CD8-positive, alpha-beta memory T cell (primary cell): ENCODE results near the gene ATP6V0A1. TPM values are rescaled to one million over a fixed set of nuclear protein-coding genes. Genes with fewer than 3 reads are reported as not detected.
A peak's percentile ranks its signal among the peaks of the same experiment; 100 is the strongest.
"Not testable (repeated sequence)": the region's sequence is repeated elsewhere in the genome, so short reads cannot be mapped to it uniquely, and the experiment has no call there.

Experiments
- CTCF ChIA-PET: fragments of 350-600 bp; sonication (Branson Sonifier 250); formaldehyde crosslinking; loops from one replicate; lab custom pipeline; 2021; ENCODE audit warnings: antibody characterized with exemption; lab: Charles Lee
- POLR2A ChIA-PET: fragments of 350-600 bp; sonication (Branson Sonifier 250); formaldehyde crosslinking; loops from one replicate; lab custom pipeline; 2021; ENCODE audit warnings: antibody characterized with exemption; lab: Charles Lee
- DNase-seq, 5 donors: peaks; one replicate each; pipeline versions ENCODE4 v3.0.0 to v3.0.0-alpha.2; 2020 to 2022; ENCODE audit warnings: mixed read lengths in 1 of 5
- H3K27ac ChIP-seq: one replicate; pipeline ENCODE4 v1.7.0; 2013; ENCODE audit warnings: low read depth, mild to moderate bottlenecking, low read length, moderate library complexity
- H3K27me3 ChIP-seq: 2 replicates; pipeline ENCODE4 v1.7.0; 2013; ENCODE audit warnings: low read length, mild to moderate bottlenecking; ENCODE audit not compliant: insufficient read depth, poor library complexity, severe bottlenecking
- H3K36me3 ChIP-seq: 2 replicates; pipeline ENCODE4 v1.7.0; 2013; ENCODE audit warnings: mild to moderate bottlenecking, low read length, moderate library complexity; ENCODE audit not compliant: insufficient read depth
- H3K4me1 ChIP-seq: 2 replicates; pipeline ENCODE4 v1.7.0; 2013; ENCODE audit warnings: mild to moderate bottlenecking, low read length, moderate library complexity; ENCODE audit not compliant: insufficient read depth
- H3K4me3 ChIP-seq: 2 replicates; pipeline ENCODE4 v1.7.0; 2013; ENCODE audit warnings: mild to moderate bottlenecking, low read length
- H3K9me3 ChIP-seq: 2 replicates; pipeline ENCODE4 v1.7.0; 2013; ENCODE audit warnings: mild to moderate bottlenecking, low read length
- H3K27ac Mint-ChIP-seq, 8 donors: one replicate each; pipeline ENCODE4 v1.8.0; 2020 to 2021; ENCODE audit warnings: mixed read lengths in 8 of 8, mild to moderate bottlenecking in 6 of 8, inconsistent platforms in 3 of 8, moderate library complexity in 3 of 8
- H3K27me3 Mint-ChIP-seq, 2 donors: one replicate each; pipeline ENCODE4 v1.8.0; 2020 to 2021; ENCODE audit warnings: mixed read lengths in 2 of 2, mild to moderate bottlenecking in 1 of 2, moderate library complexity in 1 of 2
- H3K36me3 Mint-ChIP-seq, 3 donors: one replicate each; pipeline ENCODE4 v1.8.0; 2020 to 2021; ENCODE audit warnings: mixed read lengths in 3 of 3, inconsistent platforms in 1 of 3, mild to moderate bottlenecking in 1 of 3
- H3K4me1 Mint-ChIP-seq, 3 donors: one replicate each; pipeline ENCODE4 v1.8.0; 2020 to 2021; ENCODE audit warnings: mixed read lengths in 3 of 3, inconsistent platforms in 1 of 3, mild to moderate bottlenecking in 1 of 3
- H3K4me3 Mint-ChIP-seq, 7 donors: one replicate each; pipeline ENCODE4 v1.8.0; 2020 to 2021; ENCODE audit warnings: mixed read lengths in 7 of 7, mild to moderate bottlenecking in 6 of 7, moderate library complexity in 4 of 7, inconsistent platforms in 2 of 7
- H3K9me3 Mint-ChIP-seq, 5 donors: one replicate each; pipeline ENCODE4 v1.8.0; 2020 to 2022; ENCODE audit warnings: mixed read lengths in 5 of 5, mild to moderate bottlenecking in 3 of 5, moderate library complexity in 2 of 5, inconsistent platforms in 1 of 5
- polyA plus RNA-seq: library from polyadenylated mRNA; unstranded; fragments of 300-500 nt; fragmentation: Illumina TruSeq; gene quantifications from one replicate; pipeline ENCODE4 v1.2.3, GENCODE V29; 2021
- total RNA-seq, 2 experiments: library from RNA; stranded (reverse); gene quantifications; one replicate each; pipeline ENCODE4 v1.2.3, GENCODE V29; 2021

The ATP6V0A1 gene
- total and polyA plus RNA-seq, 3 experiments from 2014 or later: 3.0 to 5.5 (median 3.6) TPM

GRCh38 chr17:42553161-42553818, 94.6 kb downstream of the ATP6V0A1 start:
- DNase-seq: no peak
- no peaks in the 10 kb centered on the region for H3K36me3 ChIP-seq
- Mint-ChIP-seq H3K9me3 (no peaks in the 10 kb centered on the region), H3K27me3 (no peaks in the 10 kb centered on the region), H3K4me1 (peaks cover 17 to 50% (median 30%) of the 10 kb centered on the region in 3 donors), H3K27ac (peak overlapping the region in 6 of 8 donors; percentile 35 to 94 (median 89)), H3K4me3 (peak overlapping the region; percentile 60 to 96 (median 89)), H3K36me3 (peaks cover 0 to 1% (median 0%) of the 10 kb centered on the region in 3 donors)
- H3K4me1 ChIP-seq: peaks cover 17% of the 10 kb centered on the region
- ChIA-PET CTCF (interaction anchor here (1.6 to 2.2 kb wide), 2 partner anchors 23 to 25 kb away, joined by 6 to 12 read pairs; partner anchors contain the start of gene PSMC3IP), POLR2A (interaction anchor here (1.9 kb wide), 1 partner anchor 17 kb away, joined by 9 read pairs; the partner anchor contains the start of gene NAGLU)
- H3K4me3 ChIP-seq: no peak overlapping the region
- no peaks in the 10 kb centered on the region for H3K27me3 ChIP-seq
- H3K9me3 ChIP-seq: no peaks in the 10 kb centered on the region
- H3K27ac ChIP-seq: peak overlapping the region; percentile 79

- H3K4me3 ChIP-seq: peak overlapping the region; percentile 86
These were observed 95.2 kb downstream of the ATP6V0A1 start for GRCh38 chr17:42553866-42554249.

GRCh38 chr17:42554250-42555121, 95.8 kb downstream of the ATP6V0A1 start:
- Histone ChIP-seq H3K4me1 (peaks cover 12% of the 10 kb centered on the region), H3K4me3 (peak overlapping the region; percentile 86), H3K9me3 (no peaks in the 10 kb centered on the region), H3K27ac (peak overlapping the region; percentile 79), H3K36me3 (no peaks in the 10 kb centered on the region), H3K27me3 (no peaks in the 10 kb centered on the region)
- Mint-ChIP-seq H3K27ac (peak overlapping the region; percentile 86 to 96 (median 94)), H3K36me3 (peaks cover 0 to 1% (median 0%) of the 10 kb centered on the region in 3 donors), H3K4me3 (peak overlapping the region; percentile 87 to 96 (median 89)), H3K4me1 (peaks cover 13 to 41% (median 21%) of the 10 kb centered on the region in 3 donors), H3K9me3 (no peaks in the 10 kb centered on the region), H3K27me3 (no peaks in the 10 kb centered on the region)
- CTCF ChIA-PET: interaction anchor here (1.1 to 2.2 kb wide), 5 partner anchors 10 to 27 kb away, joined by 3 to 12 read pairs (median 6); partner anchors contain the start of genes NAGLU and PSMC3IP
- DNase-seq: peak; percentile 65 to 86 (median 75)
- POLR2A ChIA-PET: interaction anchor here (0.9 to 1.9 kb wide), 4 partner anchors 12 to 24 kb away, joined by 3 to 9 read pairs (median 4); partner anchors contain the start of genes MLX and NAGLU

More at GRCh38 chr17:42553866-42554249, 95.2 kb downstream of the ATP6V0A1 start:
- no peaks in the 10 kb centered on the region for H3K27me3 Mint-ChIP-seq
- peak overlapping the region; percentile 87 to 96 (median 89) for H3K4me3 Mint-ChIP-seq
- no peaks in the 10 kb centered on the region for H3K9me3 Mint-ChIP-seq
- Histone ChIP-seq H3K27me3 (no peaks in the 10 kb centered on the region), H3K36me3 (no peaks in the 10 kb centered on the region), H3K27ac (peak overlapping the region; percentile 79), H3K9me3 (no peaks in the 10 kb centered on the region), H3K4me1 (peaks cover 13% of the 10 kb centered on the region)
- DNase-seq: no peak
- H3K27ac Mint-ChIP-seq: peak overlapping the region in 7 of 8 donors; percentile 43 to 94 (median 92)
- ChIA-PET POLR2A (interaction anchor here (0.9 to 1.9 kb wide), 3 partner anchors 18 to 25 kb away, joined by 3 to 9 read pairs (median 3); partner anchors contain the start of gene NAGLU), CTCF (interaction anchor here (1.1 to 2.2 kb wide), 4 partner anchors 10 to 27 kb away, joined by 3 to 12 read pairs (median 8); partner anchors contain the start of gene PSMC3IP)
- H3K4me1 Mint-ChIP-seq: peaks cover 16 to 47% (median 27%) of the 10 kb centered on the region in 3 donors
- H3K36me3 Mint-ChIP-seq: peaks cover 0 to 1% (median 0%) of the 10 kb centered on the region in 3 donors

- H3K4me3 ChIP-seq: peak overlapping the region; percentile 86
These were observed 96.5 kb downstream of the ATP6V0A1 start for GRCh38 chr17:42555122-42555622.

GRCh38 chr17:42555961-42556617, 97.4 kb downstream of the ATP6V0A1 start:
- H3K4me1 ChIP-seq: peaks cover 12% of the 10 kb centered on the region
- H3K36me3 Mint-ChIP-seq, H3K4me3 ChIP-seq, DNase-seq, CTCF ChIA-PET, H3K9me3 Mint-ChIP-seq, POLR2A ChIA-PET, H3K27me3 Mint-ChIP-seq, H3K27me3 ChIP-seq, H3K27ac ChIP-seq, H3K36me3 ChIP-seq, H3K9me3 ChIP-seq: not testable (repeated sequence)
- Mint-ChIP-seq H3K27ac (peak overlapping the region in 2 of 8 donors; percentile 70 to 94), H3K4me3 (peak overlapping the region in 4 of 7 donors; percentile 87 to 96 (median 90)), H3K4me1 (peaks cover 12 to 42% (median 20%) of the 10 kb centered on the region in 3 donors)

More at GRCh38 chr17:42555122-42555622, 96.5 kb downstream of the ATP6V0A1 start:
- Histone ChIP-seq H3K27ac (peak overlapping the region; percentile 79), H3K36me3 (no peaks in the 10 kb centered on the region), H3K9me3 (no peaks in the 10 kb centered on the region), H3K4me1 (peaks cover 12% of the 10 kb centered on the region), H3K27me3 (no peaks in the 10 kb centered on the region)
- Mint-ChIP-seq H3K27me3 (no peaks in the 10 kb centered on the region), H3K4me3 (peak overlapping the region; percentile 87 to 96 (median 89)), H3K4me1 (peaks cover 13 to 41% (median 21%) of the 10 kb centered on the region in 3 donors), H3K9me3 (no peaks in the 10 kb centered on the region), H3K36me3 (peaks cover 0 to 2% (median 1%) of the 10 kb centered on the region in 3 donors), H3K27ac (peak overlapping the region; percentile 82 to 96 (median 94))
- CTCF ChIA-PET: interaction anchor here (1.1 to 2.2 kb wide), 5 partner anchors 9 to 26 kb away, joined by 3 to 12 read pairs (median 6); partner anchors contain the start of genes NAGLU and PSMC3IP
- POLR2A ChIA-PET: interaction anchor here (1.2 to 1.9 kb wide), 2 partner anchors 11 to 19 kb away, joined by 4 to 9 read pairs; partner anchors contain the start of genes MLX and NAGLU
- no peak for DNase-seq

GRCh38 chr17:42559075-42559474, 100.4 kb downstream of the ATP6V0A1 start:
- Histone ChIP-seq H3K27ac (no peak overlapping the region), H3K9me3 (no peaks in the 10 kb centered on the region), H3K4me3 (no peak overlapping the region), H3K36me3 (no peaks in the 10 kb centered on the region), H3K27me3 (no peaks in the 10 kb centered on the region), H3K4me1 (peaks cover 35% of the 10 kb centered on the region)
- Mint-ChIP-seq H3K36me3 (peaks cover 0 to 15% (median 3%) of the 10 kb centered on the region in 3 donors), H3K4me3 (no peak overlapping the region), H3K27ac (peak overlapping the region in 1 of 8 donors; percentile 38), H3K27me3 (no peaks in the 10 kb centered on the region), H3K9me3 (no peaks in the 10 kb centered on the region), H3K4me1 (peaks cover 30 to 45% (median 43%) of the 10 kb centered on the region in 3 donors)
- DNase-seq: no peak
- ChIA-PET POLR2A (interaction anchor here (0.5 kb wide), 1 partner anchor 371 kb away, joined by 3 read pairs; no protein-coding TSS in a partner anchor), CTCF (interaction anchor here (0.8 kb wide), 1 partner anchor 18 kb away, joined by 3 read pairs; no protein-coding TSS in a partner anchor)
